ENCODE results near the gene MAPKAP1.
A peak's percentile ranks its signal among the peaks of the same experiment; 100 is the strongest.

Gene MAPKAP1

GRCh38 chr9:125747765-125748445 lies 40.9 kb upstream of the MAPKAP1 start:
- peaks cover 3% of the 10 kb centered on the region; the same call in 1 of the 2 replicates for H3K36me3 ChIP-seq (ENCODE audit: low read length)
- peak overlapping the region; percentile 86 for H2AFZ ChIP-seq (ENCODE audit: low read depth, low read length, severe bottlenecking)
- H3K4me3 ChIP-seq (ENCODE audit: insufficient read depth, low read length, poor library complexity, severe bottlenecking) = peak overlapping the region; percentile 87

GRCh38 chr9:125747053-125747764 lies 40.2 kb upstream of the MAPKAP1 start, which contains the start of gene PBX3:
PBX3 (plus strand) TSS chr9:125747373.
- TF ChIP-seq EZH2phosphoT487 (conservative IDR thresholded peaks at IDR 0.05; ENCODE audit: low read length) = no peak
- TF ChIP-seq CTCF (IDR thresholded peaks at IDR 0.05; ENCODE audit: insufficient read depth, low read length, poor library complexity, severe bottlenecking) = no peak
- Histone ChIP-seq H3K79me2 (ENCODE audit: insufficient read depth, low read length) (no peaks in the 10 kb centered on the region), H3F3A (ENCODE audit: insufficient read depth) (no peaks in the 10 kb centered on the region; the same call in 1 of the 2 replicates), H3K36me3 (ENCODE audit: low read length) (peaks cover 3% of the 10 kb centered on the region; the same call in 1 of the 2 replicates), H3K9me2 (replicated peaks; ENCODE audit: insufficient read depth, low read length) (no peaks in the 10 kb centered on the region), H4K20me1 (ENCODE audit: low read depth, low read length) (no peaks in the 10 kb centered on the region), H2AFZ (ENCODE audit: low read depth, low read length, severe bottlenecking) (peak within 1 kb of the TSS; percentile 86), H3K27ac (ENCODE audit: low read depth, low read length) (peak within 1 kb of the TSS; percentile 59), H3K9me3 (ENCODE audit: insufficient read depth, low read length) (no peaks in the 10 kb centered on the region), H3K4me2 (ENCODE audit: low read depth, low read length, poor library complexity, severe bottlenecking) (peak within 1 kb of the TSS; percentile 83), H3K9ac (ENCODE audit: low read length) (peak within 1 kb of the TSS; percentile 77), H3K27me3 (ENCODE audit: low read length) (no peaks in the 10 kb centered on the region), H3K4me3 (ENCODE audit: insufficient read depth, low read length, poor library complexity, severe bottlenecking) (peak within 1 kb of the TSS; percentile 87)

More at GRCh38 chr9:125747765-125748445, 40.9 kb upstream of the MAPKAP1 start:
- Histone ChIP-seq H3K27ac (ENCODE audit: low read depth, low read length) (no peak overlapping the region), H4K20me1 (ENCODE audit: low read depth, low read length) (no peaks in the 10 kb centered on the region), H3K27me3 (ENCODE audit: low read length) (no peaks in the 10 kb centered on the region), H3K9me3 (ENCODE audit: insufficient read depth, low read length) (no peaks in the 10 kb centered on the region), H3F3A (ENCODE audit: insufficient read depth) (no peaks in the 10 kb centered on the region; the same call in 1 of the 2 replicates), H3K79me2 (ENCODE audit: insufficient read depth, low read length) (no peaks in the 10 kb centered on the region), H3K9me2 (replicated peaks; ENCODE audit: insufficient read depth, low read length) (no peaks in the 10 kb centered on the region), H3K9ac (ENCODE audit: low read length) (peak overlapping the region; percentile 77), H3K4me2 (ENCODE audit: low read depth, low read length, poor library complexity, severe bottlenecking) (peak overlapping the region; percentile 83)
- TF ChIP-seq CTCF (IDR thresholded peaks at IDR 0.05; ENCODE audit: insufficient read depth, low read length, poor library complexity, severe bottlenecking) = no peak
- no peak for TF ChIP-seq EZH2phosphoT487 (conservative IDR thresholded peaks at IDR 0.05; ENCODE audit: low read length)

GRCh38 chr9:125746774-125747052 lies 39.7 kb upstream of the MAPKAP1 start:
- Histone ChIP-seq H3F3A (ENCODE audit: insufficient read depth) (no peaks in the 10 kb centered on the region; the same call in 1 of the 2 replicates), H3K4me3 (ENCODE audit: insufficient read depth, low read length, poor library complexity, severe bottlenecking) (no peak overlapping the region), H3K4me2 (ENCODE audit: low read depth, low read length, poor library complexity, severe bottlenecking) (peak overlapping the region; percentile 78), H4K20me1 (ENCODE audit: low read depth, low read length) (no peaks in the 10 kb centered on the region), H2AFZ (ENCODE audit: low read depth, low read length, severe bottlenecking) (no peak overlapping the region), H3K9me3 (ENCODE audit: insufficient read depth, low read length) (no peaks in the 10 kb centered on the region), H3K27me3 (ENCODE audit: low read length) (no peaks in the 10 kb centered on the region), H3K9me2 (replicated peaks; ENCODE audit: insufficient read depth, low read length) (no peaks in the 10 kb centered on the region), H3K36me3 (ENCODE audit: low read length) (peaks cover 3% of the 10 kb centered on the region; the same call in 1 of the 2 replicates), H3K9ac (ENCODE audit: low read length) (peak overlapping the region; percentile 59), H3K79me2 (ENCODE audit: insufficient read depth, low read length) (no peaks in the 10 kb centered on the region), H3K27ac (ENCODE audit: low read depth, low read length) (no peak overlapping the region; the same call in 1 of the 2 replicates)
- TF ChIP-seq CTCF (IDR thresholded peaks at IDR 0.05; ENCODE audit: insufficient read depth, low read length, poor library complexity, severe bottlenecking) (no peak), EZH2phosphoT487 (conservative IDR thresholded peaks at IDR 0.05; ENCODE audit: low read length) (no peak)
